ENCODE results near the gene NOC3L. TPM values are rescaled to one million over a fixed set of nuclear protein-coding genes. Genes with fewer than 3 reads are reported as not detected.

The NOC3L gene
- polyA plus RNA-seq, 1 of the 3 experiments (the other 2 are of a cell fraction), result 9.0 TPM

GRCh38 chr10:94316560-94316959 is 46.2 kb downstream of the NOC3L start:
- H3K4me3 ChIP-seq (ENCODE audit: low read depth in 2 of 2, low read length in 1 of 2), result no peak overlapping the region

More at GRCh38 chr10:94316560-94316959, 46.2 kb downstream of the NOC3L start:
- Histone ChIP-seq H3K9me3 (no peaks in the 10 kb centered on the region), H3K4me2 (no peak overlapping the region), H3K36me3 (replicated peaks in 1 of 2; ENCODE audit: control insufficient read depth in 1 of 2, insufficient read depth in 2 of 2, low read length in 1 of 2) (peaks cover 0 to 4% of the 10 kb centered on the region in 2 experiments), H2AFZ (ENCODE audit: low read depth) (no peak overlapping the region), H4K20me1 (ENCODE audit: insufficient read depth) (no peaks in the 10 kb centered on the region), H3F3A (replicated peaks; ENCODE audit: insufficient read depth) (peaks cover 7% of the 10 kb centered on the region), H3K27ac (ENCODE audit: low read depth in 2 of 2, low read length in 1 of 2) (no peak overlapping the region), H3K27me3 (ENCODE audit: insufficient read depth) (no peaks in the 10 kb centered on the region), H3K79me2 (ENCODE audit: insufficient read depth) (no peaks in the 10 kb centered on the region), H3K4me1 (ENCODE audit: control insufficient read depth in 1 of 2, insufficient read depth in 2 of 2, low read depth in 1 of 2, low read length in 1 of 2) (peaks cover 0 to 4% of the 10 kb centered on the region in 2 experiments; a peak in 1 of 4 replicates), H3K9ac (no peak overlapping the region), H3K9me2 (no peaks in the 10 kb centered on the region)
- no peak for TF ChIP-seq RFX5 (IDR thresholded peaks at IDR 0.05; ENCODE audit: low read length)
- TF ChIP-seq SIN3A (IDR thresholded peaks at IDR 0.05; ENCODE audit: borderline replicate concordance, low read depth, low read length), result no peak
- TF ChIP-seq EZH2phosphoT487 (IDR thresholded peaks at IDR 0.05; ENCODE audit: borderline replicate concordance, low read depth), result no peak
- TF ChIP-seq ZBTB33 (IDR thresholded peaks at IDR 0.05; ENCODE audit: borderline replicate concordance, low read depth), result no peak
- TF ChIP-seq YY1 (IDR thresholded peaks at IDR 0.05; ENCODE audit: low read depth), result no peak
- no peak for TF ChIP-seq REST (IDR thresholded peaks at IDR 0.05; ENCODE audit: low read depth, low read length)
- no peak for TF ChIP-seq MEF2A (IDR thresholded peaks at IDR 0.05; ENCODE audit: borderline replicate concordance, low read depth)
- TF ChIP-seq TCF12 (IDR thresholded peaks at IDR 0.05), result no peak
- TF ChIP-seq SMC3 (IDR thresholded peaks at IDR 0.05; ENCODE audit: low read depth, low read length), result no peak
- no peak for TF ChIP-seq GABPA (IDR thresholded peaks at IDR 0.05; ENCODE audit: low read depth)
- TF ChIP-seq FOXM1 (IDR thresholded peaks at IDR 0.05; ENCODE audit: low read depth), result no peak
- TF ChIP-seq MAX (IDR thresholded peaks at IDR 0.05; ENCODE audit: low read depth), result no peak
- TF ChIP-seq PBX3 (IDR thresholded peaks at IDR 0.05), result no peak
- no peak for TF ChIP-seq USF2 (IDR thresholded peaks at IDR 0.05; ENCODE audit: borderline replicate concordance, low read depth, low read length)
- TF ChIP-seq TEAD4 (IDR thresholded peaks at IDR 0.05; ENCODE audit: borderline replicate concordance, insufficient read depth), result no peak
- TF ChIP-seq NFIC (IDR thresholded peaks at IDR 0.05; ENCODE audit: borderline replicate concordance), result no peak
- no peak for TF ChIP-seq MXI1 (IDR thresholded peaks at IDR 0.05; ENCODE audit: low read depth, low read length)
- TF ChIP-seq ELF1 (IDR thresholded peaks at IDR 0.05), result no peak
- no peak for TF ChIP-seq USF1 (IDR thresholded peaks at IDR 0.05; ENCODE audit: borderline replicate concordance, low read depth)
- no peak for TF ChIP-seq RCOR1 (IDR thresholded peaks at IDR 0.05; ENCODE audit: low read length)
- no peak for DNase-seq
- POLR2A ChIA-PET, result no interaction called here
- CTCF ChIA-PET, result interaction anchor here (0.7 to 9.9 kb wide), 3 partner anchors 240 to 400 kb away, joined by 3 to 118 read pairs (median 5); no protein-coding TSS in a partner anchor
- 93% methylated on average over 1 of the region's 1 CpG for WGBS (ENCODE audit: low lambda C conversion rate)

Data from SK-N-SH (cell line).